Measurements from ENCODE around the gene ZDHHC18.
A peak's percentile ranks its signal among the peaks of the same experiment; 100 is the strongest.
"Not testable (repeated sequence)": the region's sequence is repeated elsewhere in the genome, so short reads cannot be mapped to it uniquely, and the experiment has no call there.

The ZDHHC18 gene

GRCh38 chr1:26858891-26859640 lies 32.6 kb downstream of the ZDHHC18 start:
- DNase-seq = no peak

GRCh38 chr1:26861286-26861701 lies 34.8 kb downstream of the ZDHHC18 start:
- no peak for DNase-seq

- no peak for DNase-seq
Measured at GRCh38 chr1:26861889-26862378, 35.4 kb downstream of the ZDHHC18 start.

- no peak for DNase-seq
Measured at GRCh38 chr1:26862781-26863684, 36.5 kb downstream of the ZDHHC18 start, which contains the start of gene SFN. TSS of gene SFN (plus strand) at chr1:26863149. CDS start at chr1:26863213, 64 bp downstream.

GRCh38 chr1:26863685-26864077 lies 37.2 kb downstream of the ZDHHC18 start:
- DNase-seq = no peak

GRCh38 chr1:26864610-26865480 lies 38.4 kb downstream of the ZDHHC18 start:
- peak; percentile 95 for DNase-seq

- not testable (repeated sequence) for DNase-seq
Measured at GRCh38 chr1:26873097-26873496, 46.6 kb downstream of the ZDHHC18 start.

GRCh38 chr1:26874896-26875295 lies 48.4 kb downstream of the ZDHHC18 start:
- DNase-seq = no peak

- no peak for DNase-seq
Measured at GRCh38 chr1:26877326-26877725, 50.8 kb downstream of the ZDHHC18 start.

- no peak for DNase-seq
Measured at GRCh38 chr1:26879793-26880192, 53.3 kb downstream of the ZDHHC18 start.

- DNase-seq = not testable (repeated sequence)
Measured at GRCh38 chr1:26881611-26882010, 55.1 kb downstream of the ZDHHC18 start.

- no peak for DNase-seq
Measured at GRCh38 chr1:26882696-26883463, 56.4 kb downstream of the ZDHHC18 start.

- no peak for DNase-seq
Measured at GRCh38 chr1:26887125-26887524, 60.6 kb downstream of the ZDHHC18 start.

GRCh38 chr1:26888231-26888630 lies 61.7 kb downstream of the ZDHHC18 start:
- DNase-seq = no peak

- peak; percentile 65 for DNase-seq
Measured at GRCh38 chr1:26889551-26890466, 63.3 kb downstream of the ZDHHC18 start, which contains the start of gene GPN2. TSS of gene GPN2 (minus strand) at chr1:26890283. CDS start at chr1:26890096, 187 bp downstream.

GRCh38 chr1:26890467-26890796 lies 63.9 kb downstream of the ZDHHC18 start:
- DNase-seq = no peak

GRCh38 chr1:26894263-26894662 lies 67.8 kb downstream of the ZDHHC18 start:
- no peak for DNase-seq

- DNase-seq = no peak
Measured at GRCh38 chr1:26897351-26897750, 70.9 kb downstream of the ZDHHC18 start.

- DNase-seq = peak; percentile 63
Measured at GRCh38 chr1:26900001-26900814, 73.7 kb downstream of the ZDHHC18 start, which contains the start of gene GPATCH3. TSS of gene GPATCH3 (minus strand) at chr1:26900467. CDS start at chr1:26900442, 25 bp downstream.
